HG03520 (cell line): ENCODE results near the gene CHN2.

Experiments
- ATAC-seq: cut with Tn5 transposase; IDR thresholded peaks from one replicate; pipeline ENCODE4 v1.9.1; 2021; ENCODE audit warnings: mild to moderate bottlenecking, moderate library complexity; ENCODE audit not compliant: unreplicated experiment

Gene CHN2

DNA sequence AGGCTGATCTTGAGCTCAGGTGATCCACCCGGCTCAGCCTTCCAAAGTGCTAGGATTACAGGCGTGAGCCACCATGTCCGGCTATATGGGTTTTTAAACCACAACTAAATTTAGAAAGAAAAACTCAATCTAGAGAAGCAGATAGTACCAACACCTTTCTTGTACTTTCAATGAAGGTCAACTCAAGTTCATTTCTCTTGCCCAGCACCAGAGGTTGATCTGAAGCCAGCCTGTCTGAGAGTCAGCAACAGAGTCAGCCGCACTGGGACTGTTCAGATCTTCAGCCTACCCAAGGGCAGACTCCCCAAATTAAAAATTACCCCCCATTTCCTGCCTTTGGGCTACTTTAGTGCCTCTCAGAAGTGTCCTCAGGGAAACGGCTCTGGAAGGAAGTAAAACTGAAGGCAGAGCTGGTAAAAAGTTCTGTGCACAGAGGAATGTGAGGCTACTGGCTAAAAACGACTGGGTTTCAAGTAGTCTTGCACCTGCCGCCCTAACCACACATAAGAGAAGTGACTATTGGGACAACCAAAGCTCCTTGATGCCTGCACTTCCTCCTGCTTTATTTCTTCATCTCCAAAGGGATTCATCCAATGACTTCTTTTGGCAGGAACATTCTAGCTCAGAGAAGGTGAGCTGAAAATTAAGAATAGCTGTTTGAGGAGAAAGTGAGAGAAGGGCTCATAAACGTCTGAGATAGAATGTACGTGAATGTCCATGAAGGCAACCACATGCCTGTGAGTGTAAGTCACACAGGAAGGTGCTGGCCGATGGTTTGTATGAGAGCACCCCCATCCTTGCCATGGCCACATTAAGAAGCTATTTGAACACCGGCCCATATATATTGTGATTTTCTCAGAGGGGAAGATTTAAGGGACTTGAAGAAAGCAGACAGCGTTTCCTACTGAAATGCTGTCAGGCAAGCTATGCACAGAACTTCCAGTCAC is 226.7 kb downstream of the CHN2 start:
- no peak for ATAC-seq

DNA sequence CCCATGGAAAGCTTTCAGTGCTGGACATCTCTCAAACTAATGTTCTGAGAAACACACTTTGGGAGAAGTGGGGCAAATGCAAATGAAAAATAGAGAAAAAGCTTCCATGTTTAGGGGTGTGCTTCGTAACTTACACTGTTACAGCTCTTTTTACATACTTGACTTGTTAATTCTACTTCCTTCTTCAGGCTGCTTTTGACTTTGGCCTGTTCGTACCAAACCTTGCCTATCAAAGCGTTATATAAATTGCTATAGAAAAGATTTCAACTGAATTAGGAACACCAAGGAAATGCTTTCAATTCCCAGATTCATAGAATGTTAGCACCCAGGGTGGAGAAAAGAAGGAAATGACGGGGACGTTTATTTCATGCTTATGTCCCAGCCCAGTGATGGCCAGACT is 228.3 kb downstream of the CHN2 start:
- ATAC-seq = no peak

DNA sequence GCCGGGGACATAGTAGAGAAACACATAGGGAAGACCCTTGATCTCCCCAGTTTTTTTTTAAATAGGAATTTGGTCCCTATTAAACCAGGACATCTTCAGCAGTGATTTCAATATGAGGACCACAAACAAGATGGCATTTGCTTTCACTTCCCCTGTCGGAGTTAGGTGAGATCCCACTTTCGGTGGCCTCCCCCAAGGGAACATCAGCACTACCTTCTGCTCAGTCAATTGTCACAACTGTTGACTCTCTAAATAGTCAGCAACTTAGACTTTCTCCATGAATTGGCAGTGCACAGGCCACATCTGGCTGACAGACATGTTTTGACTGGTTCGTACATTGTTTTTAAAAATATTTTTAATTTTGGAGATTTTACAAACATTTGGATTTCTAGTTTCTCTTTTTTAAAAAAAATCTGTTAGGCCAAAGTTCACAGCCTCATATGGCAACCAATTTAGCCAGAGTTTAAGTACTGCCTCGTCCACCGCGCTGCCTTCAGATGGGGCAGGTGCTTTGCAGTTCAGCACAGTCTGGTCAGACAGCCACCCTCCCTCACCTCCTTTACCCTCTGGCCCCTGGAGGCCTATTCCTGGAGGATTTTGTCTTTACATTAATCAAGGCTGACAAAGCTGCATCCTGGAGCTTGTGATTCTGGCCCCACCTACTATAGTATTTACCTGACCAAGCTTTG is 229.9 kb downstream of the CHN2 start:
- no peak for ATAC-seq

DNA sequence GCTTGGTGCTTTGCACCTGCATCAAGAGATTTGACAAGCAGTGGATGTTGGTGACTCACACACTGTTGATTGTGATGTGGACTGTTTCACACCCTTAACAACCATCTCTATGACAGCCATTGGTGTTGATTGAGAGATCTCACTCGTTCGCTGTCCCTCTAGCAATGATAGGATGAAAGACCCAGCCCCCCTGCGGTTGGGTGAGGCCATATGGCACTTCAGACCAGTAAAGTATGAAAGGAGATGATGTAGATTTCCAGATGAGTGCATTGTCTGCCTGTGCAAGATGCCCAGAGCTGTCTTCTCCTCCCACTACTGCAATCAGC is 230.4 kb downstream of the CHN2 start:
- ATAC-seq = no peak

DNA sequence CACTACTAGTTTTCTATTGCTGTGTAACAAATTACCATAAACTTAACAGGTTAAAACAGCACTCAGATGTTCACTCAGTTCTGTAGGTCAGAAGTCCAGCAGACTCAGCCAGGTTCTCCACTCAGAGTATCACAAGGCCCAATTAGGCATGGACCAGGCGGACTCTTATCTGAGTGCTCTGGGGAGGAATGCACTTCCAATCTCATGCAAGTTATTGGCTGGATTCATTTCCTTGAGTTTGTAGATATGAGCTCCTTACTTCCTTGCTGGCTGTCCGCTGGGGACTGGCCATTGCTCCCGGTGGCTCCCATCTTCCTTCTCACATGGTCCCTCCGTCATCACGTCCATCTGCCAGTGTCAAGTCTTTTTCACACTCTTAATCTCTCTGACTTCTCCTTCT is 232.0 kb downstream of the CHN2 start:
- ATAC-seq = no peak

DNA sequence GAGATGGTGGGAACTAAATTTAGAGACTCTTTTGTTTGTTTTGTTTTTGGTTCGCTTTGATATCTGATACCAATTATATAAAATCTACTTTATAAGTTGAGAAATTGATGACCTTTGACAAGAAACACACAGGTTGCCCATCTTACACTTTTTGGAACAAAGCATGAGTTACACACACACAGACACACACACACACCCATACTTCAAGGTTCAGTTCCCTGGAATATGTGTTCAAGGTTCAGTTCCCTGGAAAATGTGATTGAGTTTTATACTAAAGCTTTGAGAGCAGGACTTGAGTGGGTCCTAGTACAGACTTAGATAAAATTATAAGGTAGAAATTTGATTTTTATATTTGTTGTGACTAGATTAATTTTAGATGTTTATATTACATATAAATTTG is 234.8 kb downstream of the CHN2 start:
- ATAC-seq = no peak

DNA sequence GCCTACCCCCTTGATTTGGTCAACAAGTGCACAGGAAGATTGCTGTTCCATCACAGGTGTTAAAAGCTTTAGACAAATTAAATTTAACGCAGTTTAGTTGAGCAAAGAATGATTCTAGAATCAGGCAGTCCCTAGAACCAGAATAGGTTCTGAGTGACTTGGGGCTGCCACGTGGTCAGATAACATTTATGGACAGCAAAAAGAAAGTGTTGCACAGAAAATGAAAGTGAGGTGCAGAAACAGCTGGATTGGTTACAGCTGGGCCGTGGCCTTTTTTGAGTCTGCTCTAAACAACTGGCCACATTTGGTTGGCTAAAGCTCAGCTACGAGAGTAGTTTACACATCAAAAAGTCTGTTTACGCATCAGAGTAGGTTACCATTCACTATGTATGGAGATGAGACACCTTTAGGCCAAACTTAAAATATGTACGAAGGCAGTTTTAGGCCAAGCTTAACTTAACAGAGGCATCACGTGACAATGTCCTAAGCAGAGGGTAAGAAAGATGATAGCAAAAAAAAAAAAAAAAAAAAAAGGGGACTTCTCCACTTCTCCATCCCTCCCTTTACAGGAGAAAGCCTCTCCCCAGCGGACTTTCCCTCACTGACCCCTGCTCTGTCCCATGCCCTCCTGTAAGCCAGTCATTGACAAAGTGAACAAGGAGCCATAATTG is 235.8 kb downstream of the CHN2 start:
- ATAC-seq = no peak

DNA sequence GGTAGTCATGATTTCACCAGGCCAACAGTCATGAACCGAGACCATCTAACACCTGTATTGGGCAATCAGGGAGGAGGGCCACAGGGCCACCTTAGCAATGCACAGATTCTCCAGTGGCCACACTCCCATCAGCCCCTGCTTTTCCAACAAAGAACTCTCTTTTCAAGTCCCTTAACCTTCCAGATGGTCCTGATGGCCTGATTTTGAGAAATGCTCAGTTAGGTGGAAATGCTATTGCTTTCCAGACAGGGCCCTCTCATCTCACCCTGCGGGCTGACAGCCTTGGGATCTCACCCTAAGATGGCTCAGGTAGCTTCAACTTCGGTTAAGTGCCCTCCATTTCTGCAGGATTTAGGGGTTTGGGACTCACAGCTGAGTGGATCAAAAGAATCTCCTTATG is 237.1 kb downstream of the CHN2 start:
- ATAC-seq = no peak

DNA sequence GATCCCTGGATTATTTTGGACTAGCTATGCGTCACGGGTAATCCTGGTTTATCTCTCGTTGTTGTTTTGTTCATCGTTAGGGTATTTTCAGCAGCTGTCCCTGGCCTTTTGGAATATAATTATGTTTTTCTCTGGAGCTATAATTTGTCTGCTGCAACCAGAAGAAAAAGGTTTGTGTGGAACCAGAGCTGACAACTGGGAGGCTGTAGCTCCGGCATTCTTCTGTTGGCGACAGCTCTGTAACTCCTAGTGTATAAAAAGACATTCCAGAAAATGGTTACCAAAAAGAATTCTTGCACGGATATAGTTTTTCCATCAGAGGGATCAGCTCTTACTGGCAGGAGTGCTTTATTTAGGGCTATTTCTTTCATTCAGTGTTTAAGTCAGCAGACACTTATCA is 238.1 kb downstream of the CHN2 start:
- no peak for ATAC-seq

DNA sequence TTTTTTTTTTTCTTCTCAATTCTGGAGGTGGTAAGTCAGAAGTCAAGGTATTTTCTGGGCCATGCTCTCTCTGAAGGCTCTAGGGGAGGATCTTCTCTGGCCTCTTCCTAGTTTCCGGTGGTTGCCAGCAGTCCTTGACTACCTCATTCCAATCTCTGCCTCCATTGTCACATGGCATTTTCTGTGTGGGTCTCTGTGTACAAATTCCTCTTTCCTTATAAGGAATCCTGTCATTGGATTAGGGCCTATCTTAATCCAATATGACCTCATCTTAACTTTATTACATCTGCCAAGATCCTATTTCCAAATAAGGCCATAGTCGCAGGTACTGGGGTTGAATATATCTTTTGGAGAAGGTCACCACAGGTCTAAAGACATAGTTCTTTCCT is 239.8 kb downstream of the CHN2 start:
- no peak for ATAC-seq

DNA sequence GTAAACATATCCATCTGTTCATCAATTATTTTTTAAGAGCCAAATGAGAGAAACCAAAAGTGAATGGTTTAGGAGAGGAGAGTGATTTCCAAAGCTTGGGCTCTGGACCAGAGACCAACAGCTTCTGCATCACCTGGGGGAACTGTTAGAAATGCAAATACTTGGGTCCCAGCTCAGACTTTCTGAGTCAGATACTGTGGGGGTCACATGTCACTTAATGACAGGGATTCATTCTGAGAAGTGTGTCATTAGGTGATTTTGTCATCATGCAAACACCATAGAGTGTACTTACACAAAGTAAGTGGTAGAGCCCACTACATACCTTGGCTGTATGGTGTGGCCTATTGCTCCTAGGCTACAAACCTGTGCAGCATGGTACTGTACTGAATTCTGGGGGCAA is 240.6 kb downstream of the CHN2 start:
- ATAC-seq = no peak

DNA sequence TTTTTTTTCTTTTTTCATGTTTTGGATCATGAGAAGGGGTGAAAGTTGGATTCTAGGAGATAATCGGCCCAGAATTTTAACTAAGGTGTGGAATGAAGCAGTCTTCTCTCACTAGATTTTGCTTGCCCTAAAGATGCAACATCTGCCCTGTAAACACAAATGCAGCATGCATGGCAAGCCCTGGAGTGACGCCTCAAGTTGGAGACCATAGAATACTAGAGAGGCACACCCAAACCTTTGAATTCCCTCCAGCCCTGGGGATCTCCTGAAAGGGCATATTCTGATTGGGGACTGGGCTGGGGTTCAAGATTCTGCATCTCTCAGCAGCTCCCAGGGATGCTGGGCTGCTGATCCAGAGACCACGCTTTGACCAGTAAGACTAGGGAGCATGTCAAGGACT is 241.3 kb downstream of the CHN2 start:
- no peak for ATAC-seq

DNA sequence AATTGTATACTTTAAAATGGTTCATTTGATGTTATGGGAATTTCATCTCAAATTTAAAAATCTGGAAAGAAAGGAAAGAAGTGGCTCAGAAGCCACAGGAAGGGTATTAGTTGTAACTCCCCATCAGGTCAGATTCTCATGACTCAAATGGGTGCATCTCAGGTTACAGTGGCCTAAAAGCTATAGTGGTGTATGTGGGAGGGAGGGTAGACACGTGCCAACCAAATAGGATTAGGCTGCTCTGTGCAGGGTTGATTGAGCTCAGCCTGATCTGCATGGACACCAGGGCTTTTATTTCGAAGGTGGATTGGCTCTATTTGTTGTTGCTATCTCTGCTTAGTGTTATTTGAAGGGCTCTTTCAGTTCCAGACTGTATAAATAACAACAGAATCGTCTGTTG is 247.6 kb downstream of the CHN2 start:
- no peak for ATAC-seq

DNA sequence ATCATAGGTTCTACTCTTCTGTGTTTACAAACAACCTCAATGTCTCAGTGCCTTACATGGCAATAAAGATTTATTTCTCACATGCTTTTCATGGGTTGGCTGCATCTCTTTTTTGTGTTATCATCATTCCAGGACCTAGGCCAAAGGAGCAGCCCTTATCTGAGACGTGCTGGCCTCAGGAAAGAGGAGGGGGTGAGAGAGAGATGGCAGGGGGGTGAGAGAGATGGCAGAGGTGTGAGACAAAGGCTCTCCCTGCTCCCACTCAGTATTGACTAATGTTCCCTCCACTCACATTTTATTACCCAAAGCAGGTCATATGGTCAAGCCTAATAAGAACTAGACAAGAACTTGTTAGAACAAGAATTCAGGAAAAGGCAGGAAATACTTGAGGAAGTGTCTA is 249.0 kb downstream of the CHN2 start:
- no peak for ATAC-seq

DNA sequence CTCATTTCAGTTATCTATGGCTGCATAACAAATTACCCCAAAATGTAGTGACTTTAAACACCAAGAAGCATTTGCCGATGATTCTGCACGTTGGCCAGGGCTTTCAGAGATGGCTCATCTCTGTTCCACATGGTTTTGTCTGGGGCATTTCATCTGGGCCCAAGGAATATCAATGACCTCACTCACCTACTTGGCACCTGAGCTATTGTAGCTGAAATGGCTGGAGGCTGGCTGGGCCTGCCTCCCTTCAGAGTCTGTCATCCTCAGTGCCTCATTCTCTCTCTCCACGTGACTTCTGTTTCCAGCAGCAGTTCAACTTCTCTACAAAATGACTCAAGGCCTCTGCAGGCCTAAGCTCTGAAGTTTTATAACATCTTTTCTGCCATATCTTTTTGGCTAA is 249.7 kb downstream of the CHN2 start:
- ATAC-seq = no peak

DNA sequence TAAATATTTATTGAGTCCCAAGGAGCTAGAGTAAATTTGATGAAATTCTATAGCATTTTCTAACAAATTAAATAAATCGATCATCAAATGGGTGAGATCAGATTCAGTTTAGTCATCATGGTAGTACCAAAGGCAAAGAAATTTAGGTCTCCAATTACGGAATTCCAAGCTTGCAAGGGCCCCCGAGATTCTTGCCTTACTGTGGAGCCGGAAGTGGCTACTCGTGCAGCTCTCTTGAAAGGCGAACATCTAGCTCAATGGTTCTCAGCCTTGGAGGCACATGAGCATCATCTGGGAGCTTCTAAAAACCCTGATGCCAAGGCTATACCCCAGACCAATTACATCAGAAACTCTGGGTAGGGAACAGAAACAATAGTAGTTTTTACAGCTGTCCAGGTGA is 251.2 kb downstream of the CHN2 start:
- ATAC-seq = no peak

DNA sequence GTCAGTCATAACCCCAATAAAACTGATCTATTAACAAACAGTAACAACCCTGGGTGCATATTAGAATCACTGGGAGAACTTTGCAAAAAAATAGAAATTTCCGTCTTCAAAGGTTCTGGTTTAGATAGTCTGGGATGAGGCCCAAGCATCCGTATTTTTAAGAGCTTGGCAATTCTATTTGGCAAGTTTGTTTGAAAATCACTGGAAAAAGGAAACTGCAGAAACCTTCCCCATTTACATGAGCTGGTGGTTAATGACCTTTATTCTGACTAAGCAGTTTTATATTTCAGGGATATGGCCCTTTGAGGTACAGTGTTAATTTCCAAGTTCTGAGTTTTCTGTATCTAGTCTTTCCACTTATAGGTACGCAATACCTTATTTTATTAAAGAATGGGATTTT is 253.3 kb downstream of the CHN2 start:
- no peak for ATAC-seq

DNA sequence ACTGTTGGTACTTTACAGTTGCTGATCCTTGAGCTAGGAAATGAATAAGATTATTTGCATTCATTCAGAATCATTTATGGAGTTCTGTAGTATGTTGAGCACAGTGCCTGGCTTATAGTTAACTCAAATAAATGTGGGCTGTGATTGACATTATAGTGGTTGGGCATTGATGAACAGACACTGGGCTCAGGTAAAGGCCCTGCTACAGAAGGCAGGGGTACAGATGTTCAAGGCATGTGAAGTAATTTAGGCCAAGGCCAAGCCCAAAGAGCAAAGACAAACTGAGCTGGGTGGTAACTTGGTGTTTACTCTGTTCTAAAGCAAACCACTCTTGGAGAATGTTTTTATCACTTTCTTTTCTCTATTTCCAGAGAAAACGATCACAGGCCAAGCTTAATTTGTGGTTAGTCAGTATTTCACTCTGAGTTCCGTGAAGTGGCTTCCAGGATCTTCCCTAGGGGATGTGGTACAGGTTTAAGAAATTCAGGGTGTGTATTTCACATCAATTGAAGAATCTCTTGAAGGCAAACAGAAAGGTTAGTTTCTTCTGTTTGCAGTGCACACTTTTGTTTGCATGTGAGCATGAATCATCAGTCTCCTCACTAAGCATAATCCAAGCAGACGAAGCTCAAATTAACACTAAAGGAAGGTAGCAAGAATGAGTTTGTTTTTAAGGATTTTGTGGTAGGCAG is 255.1 kb downstream of the CHN2 start:
- no peak for ATAC-seq

DNA sequence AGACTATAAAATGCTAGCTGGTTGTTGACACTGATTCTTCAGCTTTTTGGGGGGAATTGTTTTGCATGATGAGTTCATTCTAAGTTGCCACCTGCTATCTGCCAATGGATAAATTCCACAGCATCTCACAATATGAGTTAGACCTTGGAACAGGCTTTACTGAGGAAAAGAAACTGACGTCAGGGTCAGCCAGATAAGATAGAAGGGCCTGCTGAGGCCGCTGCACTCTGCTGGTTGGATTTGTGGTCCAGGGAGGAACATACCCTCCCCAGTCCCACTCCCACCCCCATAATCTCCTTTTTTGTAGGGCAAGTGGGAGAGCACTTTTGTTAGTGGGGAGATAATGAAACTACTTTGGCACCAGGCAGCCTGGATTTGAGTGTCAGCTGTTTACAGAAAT is 258.4 kb downstream of the CHN2 start:
- no peak for ATAC-seq

DNA sequence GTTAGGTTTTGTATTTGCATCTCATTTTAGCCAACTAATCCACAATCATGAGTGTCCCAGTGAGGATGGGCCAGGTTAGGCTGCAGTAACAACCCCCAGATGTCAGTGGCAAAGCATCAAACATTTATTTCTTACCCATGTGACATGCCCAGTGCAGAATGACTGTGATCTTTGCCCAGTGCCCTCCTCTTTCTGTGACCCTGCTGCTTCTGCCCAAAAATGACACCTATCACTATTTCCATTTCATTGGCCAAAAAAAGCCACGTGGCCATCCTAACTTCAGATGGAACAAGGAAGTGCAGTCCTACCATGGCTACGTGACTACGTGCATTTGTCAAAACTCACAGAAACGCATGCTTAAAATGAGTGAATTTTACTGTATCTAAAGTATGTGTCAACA is 259.9 kb downstream of the CHN2 start:
- no peak for ATAC-seq

DNA sequence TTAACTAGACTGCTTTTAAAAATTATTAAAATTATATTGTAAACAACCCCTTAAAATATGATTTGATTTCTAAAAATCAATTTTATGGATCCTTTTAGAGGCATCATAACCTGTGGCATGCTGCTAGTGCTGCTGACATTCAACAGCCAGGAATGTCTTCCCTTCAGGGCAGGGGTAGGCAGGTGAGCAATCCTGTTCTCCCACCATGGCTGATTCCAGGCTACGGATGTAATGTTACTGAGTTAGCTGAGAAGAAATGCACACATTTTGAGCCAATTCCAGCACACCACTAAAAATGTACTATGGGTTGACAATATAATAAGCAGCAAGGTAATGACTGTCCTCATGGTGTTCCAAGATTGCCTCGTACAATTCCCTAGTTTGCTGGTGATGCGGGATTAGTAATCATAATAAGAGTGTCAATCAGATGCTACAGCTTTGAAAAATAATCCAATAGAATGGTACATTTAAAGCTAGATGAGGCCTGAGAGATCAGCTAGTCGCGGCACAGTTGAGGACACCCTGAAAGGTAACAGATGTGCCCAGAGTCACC is 260.4 kb downstream of the CHN2 start:
- ATAC-seq = no peak
